SU-DHL-6 (cell line): ENCODE measurements around the gene SNRNP70.

Experiments used
- H2AFZ ChIP-seq: fragments of 200-600 bp; sonication (generic); 2 replicates; pipeline ENCODE4 v1.6.1; 2014; ENCODE audit warnings: low read depth, mild to moderate bottlenecking, moderate library complexity, mixed read lengths, antibody characterized with exemption, low read length; ENCODE audit not compliant: severe bottlenecking
- H3F3A ChIP-seq: fragments of 200-600 bp; shearing (Covaris generic); 2 replicates; pipeline ENCODE4 v1.6.0; 2016; ENCODE audit warnings: antibody characterized with exemption, mild to moderate bottlenecking; ENCODE audit not compliant: insufficient read depth
- H3K27ac ChIP-seq: fragments of 200-600 bp; sonication (generic); 2 replicates; pipeline ENCODE4 v1.5.1; 2016; ENCODE audit warnings: low read depth, mild to moderate bottlenecking, low read length, moderate library complexity, mixed read lengths
- H3K27me3 ChIP-seq: fragments of 200-600 bp; sonication (generic), shearing (Covaris generic); 2 replicates; pipeline ENCODE4 v1.6.0; 2014; ENCODE audit warnings: mild to moderate bottlenecking, low read length
- H3K36me3 ChIP-seq: fragments of 200-600 bp; sonication (generic); 2 replicates; pipeline ENCODE4 v1.6.1; 2014; ENCODE audit warnings: mild to moderate bottlenecking, low read length, mixed read lengths
- H3K4me2 ChIP-seq: fragments of 300-600, 200-600 bp; shearing (Covaris generic), sonication (generic); 2 replicates; pipeline ENCODE4 v1.6.0; 2014; ENCODE audit warnings: low read length, low read depth, mild to moderate bottlenecking; ENCODE audit not compliant: poor library complexity, severe bottlenecking
- H3K4me3 ChIP-seq: fragments of 200-600 bp; sonication (generic); 2 replicates; pipeline ENCODE4 v1.5.1; 2014; ENCODE audit warnings: antibody characterized with exemption, low read length, mild to moderate bottlenecking, mixed read lengths; ENCODE audit not compliant: insufficient read depth, poor library complexity, severe bottlenecking
- H3K79me2 ChIP-seq: fragments of 200-600 bp; sonication (generic); 2 replicates; pipeline ENCODE4 v1.6.1; 2014; ENCODE audit warnings: mild to moderate bottlenecking, low read length, moderate library complexity; ENCODE audit not compliant: insufficient read depth
- H3K9ac ChIP-seq: fragments of 200-600 bp; sonication (generic); 2 replicates; pipeline ENCODE4 v1.7.0; 2014; ENCODE audit warnings: mild to moderate bottlenecking, low read length
- H3K9me2 ChIP-seq: fragments of 200-600 bp; sonication (generic); replicated peaks from 2 replicates; pipeline ENCODE4 v1.6.1; 2014; ENCODE audit warnings: low read length; ENCODE audit not compliant: insufficient read depth
- H3K9me3 ChIP-seq: fragments of 200-600 bp; sonication (generic); 2 replicates; pipeline ENCODE4 v1.6.1; 2014; ENCODE audit warnings: low read length, mixed read lengths; ENCODE audit not compliant: insufficient read depth
- H4K20me1 ChIP-seq: fragments of 200-600 bp; sonication (generic); 2 replicates; pipeline ENCODE4 v1.6.1; 2014; ENCODE audit warnings: low read depth, mild to moderate bottlenecking, antibody characterized with exemption, low read length, moderate library complexity, mixed read lengths
- EZH2phosphoT487 ChIP-seq: fragments of 200-600 bp; sonication (generic), shearing (Covaris generic); conservative IDR thresholded peaks from 2 replicates; pipeline ENCODE4 v1.6.1; 2018; ENCODE audit warnings: mild to moderate bottlenecking, antibody characterized with exemption, low read length, moderate library complexity, mixed read lengths
- TF ChIP-seq, protein P1 (sequence below): fragments of 200-600 bp; sonication (generic); IDR thresholded peaks from one replicate; pipeline ENCODE4 v1.5.1; 2017; ENCODE audit warnings: antibody characterized with exemption, mild to moderate bottlenecking, low read length, moderate library complexity; ENCODE audit not compliant: insufficient read depth, poor library complexity, severe bottlenecking

Gene SNRNP70

GRCh38 chr19:49150944-49151243 lies 65.6 kb downstream of the SNRNP70 start:
- H3K9me3 ChIP-seq, result no peaks in the 10 kb centered on the region
- H2AFZ ChIP-seq, result peak overlapping the region; percentile 71
- H3K4me2 ChIP-seq, result peak overlapping the region; percentile 48
- no peak overlapping the region for H3K27ac ChIP-seq
- TF ChIP-seq, protein P1, sequence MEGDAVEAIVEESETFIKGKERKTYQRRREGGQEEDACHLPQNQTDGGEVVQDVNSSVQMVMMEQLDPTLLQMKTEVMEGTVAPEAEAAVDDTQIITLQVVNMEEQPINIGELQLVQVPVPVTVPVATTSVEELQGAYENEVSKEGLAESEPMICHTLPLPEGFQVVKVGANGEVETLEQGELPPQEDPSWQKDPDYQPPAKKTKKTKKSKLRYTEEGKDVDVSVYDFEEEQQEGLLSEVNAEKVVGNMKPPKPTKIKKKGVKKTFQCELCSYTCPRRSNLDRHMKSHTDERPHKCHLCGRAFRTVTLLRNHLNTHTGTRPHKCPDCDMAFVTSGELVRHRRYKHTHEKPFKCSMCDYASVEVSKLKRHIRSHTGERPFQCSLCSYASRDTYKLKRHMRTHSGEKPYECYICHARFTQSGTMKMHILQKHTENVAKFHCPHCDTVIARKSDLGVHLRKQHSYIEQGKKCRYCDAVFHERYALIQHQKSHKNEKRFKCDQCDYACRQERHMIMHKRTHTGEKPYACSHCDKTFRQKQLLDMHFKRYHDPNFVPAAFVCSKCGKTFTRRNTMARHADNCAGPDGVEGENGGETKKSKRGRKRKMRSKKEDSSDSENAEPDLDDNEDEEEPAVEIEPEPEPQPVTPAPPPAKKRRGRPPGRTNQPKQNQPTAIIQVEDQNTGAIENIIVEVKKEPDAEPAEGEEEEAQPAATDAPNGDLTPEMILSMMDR, result no peak
- TF ChIP-seq EZH2phosphoT487, result no peak
- H4K20me1 ChIP-seq, result no peaks in the 10 kb centered on the region
- peak overlapping the region; percentile 44 for H3K9ac ChIP-seq
- H3K36me3 ChIP-seq, result no peaks in the 10 kb centered on the region
- H3K4me3 ChIP-seq, result peak overlapping the region; percentile 45
- 0 out of 2 replicates have a peak, but pooled peaks cover 5% of the 10 kb centered on the region for H3F3A ChIP-seq
- H3K9me2 ChIP-seq, result no peaks in the 10 kb centered on the region
- H3K27me3 ChIP-seq, result no peaks in the 10 kb centered on the region
- no peaks in the 10 kb centered on the region for H3K79me2 ChIP-seq

DNA sequence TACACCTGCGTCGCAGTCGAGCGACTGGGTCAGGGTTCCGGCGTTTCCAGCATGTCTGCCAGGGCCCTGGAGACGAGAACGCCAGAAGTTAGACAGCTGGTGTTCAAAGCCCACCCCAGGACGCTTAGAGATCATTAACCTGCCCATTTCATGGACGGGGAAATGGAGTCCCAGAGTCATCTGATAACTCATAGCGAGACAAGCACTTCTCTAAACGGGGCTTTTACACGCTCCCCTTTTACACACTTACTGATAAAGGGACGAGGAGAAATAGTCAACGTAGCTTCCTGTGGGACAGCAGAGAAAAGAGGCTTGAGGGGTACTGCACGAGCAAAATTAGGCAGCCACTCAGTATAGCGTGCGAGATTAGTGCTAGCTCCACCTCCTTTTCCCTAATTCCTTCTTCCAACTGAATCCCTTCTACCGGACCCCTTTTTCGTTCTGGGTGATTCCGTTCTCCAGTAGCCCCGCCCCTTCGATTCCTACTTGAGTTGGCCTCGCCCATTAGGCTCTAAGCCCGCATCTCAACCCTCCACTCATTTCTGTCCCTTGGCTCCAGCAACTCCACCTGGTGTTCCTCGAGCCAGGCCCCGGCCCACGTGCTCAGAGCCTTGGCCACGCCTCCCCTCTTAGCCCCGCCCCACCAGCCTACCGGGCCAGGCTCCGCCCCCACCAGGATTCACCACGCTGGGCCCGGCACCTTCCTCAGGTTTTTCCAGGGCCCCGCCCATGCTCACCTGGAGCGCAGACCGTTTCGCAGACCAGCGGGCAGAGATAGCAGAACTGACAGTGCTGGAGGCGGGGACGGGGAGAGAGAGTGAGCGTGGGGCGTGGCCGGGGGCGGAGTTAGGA lies 66.2 kb downstream of the SNRNP70 start:
- Histone ChIP-seq H3F3A (0 out of 2 replicates have a peak, but pooled peaks cover 5% of the 10 kb centered on the region), H3K79me2 (no peaks in the 10 kb centered on the region), H3K36me3 (no peaks in the 10 kb centered on the region), H3K9ac (no peak overlapping the region), H3K4me2 (no peak overlapping the region), H3K9me2 (no peaks in the 10 kb centered on the region), H2AFZ (no peak overlapping the region), H3K4me3 (no peak overlapping the region), H3K27ac (no peak overlapping the region), H3K9me3 (no peaks in the 10 kb centered on the region), H4K20me1 (no peaks in the 10 kb centered on the region), H3K27me3 (no peaks in the 10 kb centered on the region)
- TF ChIP-seq, protein P1, result no peak
- TF ChIP-seq EZH2phosphoT487, result no peak

GRCh38 chr19:49152119-49152550 lies 66.9 kb downstream of the SNRNP70 start:
- TF ChIP-seq, protein P1, result no peak
- TF ChIP-seq EZH2phosphoT487, result no peak
- Histone ChIP-seq H3K9me2 (no peaks in the 10 kb centered on the region), H3K9ac (no peak overlapping the region), H3K27ac (no peak overlapping the region), H3F3A (0 out of 2 replicates have a peak, but pooled peaks cover under 1% of the 10 kb centered on the region), H3K27me3 (no peaks in the 10 kb centered on the region), H2AFZ (no peak overlapping the region), H3K4me2 (no peak overlapping the region), H3K9me3 (no peaks in the 10 kb centered on the region), H3K4me3 (no peak overlapping the region), H3K36me3 (no peaks in the 10 kb centered on the region), H3K79me2 (no peaks in the 10 kb centered on the region), H4K20me1 (no peaks in the 10 kb centered on the region)
